Left ventricle myocardium inferior (tissue), 1 donor: ENCODE measurements around the gene PLGRKT. TPM values are rescaled to one million over a fixed set of nuclear protein-coding genes. Genes with fewer than 3 reads are reported as not detected.

ENCODE experiments used
- DNase-seq: peaks from one replicate; pipeline ENCODE4 v3.0.0-alpha.2; 2020
- H3K27ac ChIP-seq: fragments of 200-600 bp; replicated peaks from 2 replicates; pipeline ENCODE4 v1.8.0; 2021
- H3K27me3 ChIP-seq: fragments of 200-600 bp; 2 replicates; pipeline ENCODE4 v1.8.0; 2021; ENCODE audit warnings: low read depth
- H3K36me3 ChIP-seq: fragments of 200-600 bp; 2 replicates; pipeline ENCODE4 v1.8.0; 2021
- H3K4me1 ChIP-seq: fragments of 200-600 bp; 2 replicates; pipeline ENCODE4 v1.8.0; 2021
- H3K4me3 ChIP-seq: fragments of 200-600 bp; 2 replicates; pipeline ENCODE4 v1.8.0; 2021; ENCODE audit warnings: mild to moderate bottlenecking, moderate library complexity
- H3K9me3 ChIP-seq: fragments of 200-600 bp; replicated peaks from 2 replicates; pipeline ENCODE4 v1.8.0; 2021
- intact Hi-C: fragments of 100-400 bp; cut with micrococcal nuclease; formaldehyde crosslinking; loops from one replicate; pipeline ENCODE4 v1.11.0; 2022
- total RNA-seq: library from RNA; stranded (reverse); fragmentation: NEBNext Ultra II Directional; extraction: Animal tissue kit (Norgen Biotek cat#: 25700); gene quantifications from one replicate; pipeline ENCODE4 v1.2.1, GENCODE V29; 2021
- TF ChIP-seq, protein P1 (sequence below): fragments of 200-600 bp; IDR thresholded peaks from 2 replicates; pipeline ENCODE4 v1.8.0; 2021; ENCODE audit warnings: antibody characterized with exemption, mild to moderate bottlenecking, borderline replicate concordance
- donor health status: DM: no; HTN: yes; CAD: no; lungs with severe emphysema.

PLGRKT gene
- total RNA-seq, 1 donor from 2014 or later = 34.3 TPM

DNA sequence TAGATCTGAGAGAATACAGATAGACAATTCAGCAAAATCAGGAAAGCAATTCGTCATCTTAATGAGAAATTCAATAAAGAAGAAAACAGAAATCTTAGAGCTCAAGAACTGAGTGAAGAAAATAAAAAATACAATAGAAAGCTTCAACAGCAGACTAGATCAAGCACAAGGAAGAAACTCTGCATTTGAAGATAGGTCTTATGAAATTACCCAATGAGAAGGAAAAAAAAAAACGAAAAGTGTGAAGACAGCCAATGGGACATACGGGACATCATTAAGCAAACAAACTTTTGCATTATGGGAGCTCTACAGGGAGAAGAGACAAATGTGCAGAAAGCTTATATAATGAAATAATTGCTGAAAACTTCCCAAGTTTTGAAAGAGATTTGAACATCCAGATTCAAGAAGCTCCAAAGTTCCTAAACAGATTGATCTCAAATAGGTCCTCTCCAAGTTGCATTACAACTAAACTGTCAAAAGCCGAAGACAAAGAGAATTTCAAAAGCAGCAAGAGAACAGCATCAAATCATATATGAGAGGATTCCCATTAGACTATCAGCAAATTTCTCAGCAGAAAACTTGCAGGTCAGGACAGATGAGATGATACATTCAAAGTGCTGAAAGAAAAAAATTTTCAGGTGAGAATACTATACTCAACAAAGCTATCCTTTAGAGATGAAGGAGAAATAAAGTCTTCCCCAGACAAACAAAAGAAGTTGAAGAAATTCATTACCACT, 122.4 kb downstream of the PLGRKT start:
- intact Hi-C loops = no loop called here
- no peaks in the 10 kb centered on the region for H3K36me3 ChIP-seq
- H3K27ac ChIP-seq = no peak overlapping the region
- H3K9me3 ChIP-seq = peaks cover 41% of the 10 kb centered on the region
- H3K4me3 ChIP-seq = no peak overlapping the region
- DNase-seq = no peak
- H3K27me3 ChIP-seq = peaks cover 9% of the 10 kb centered on the region
- TF ChIP-seq, protein P1, sequence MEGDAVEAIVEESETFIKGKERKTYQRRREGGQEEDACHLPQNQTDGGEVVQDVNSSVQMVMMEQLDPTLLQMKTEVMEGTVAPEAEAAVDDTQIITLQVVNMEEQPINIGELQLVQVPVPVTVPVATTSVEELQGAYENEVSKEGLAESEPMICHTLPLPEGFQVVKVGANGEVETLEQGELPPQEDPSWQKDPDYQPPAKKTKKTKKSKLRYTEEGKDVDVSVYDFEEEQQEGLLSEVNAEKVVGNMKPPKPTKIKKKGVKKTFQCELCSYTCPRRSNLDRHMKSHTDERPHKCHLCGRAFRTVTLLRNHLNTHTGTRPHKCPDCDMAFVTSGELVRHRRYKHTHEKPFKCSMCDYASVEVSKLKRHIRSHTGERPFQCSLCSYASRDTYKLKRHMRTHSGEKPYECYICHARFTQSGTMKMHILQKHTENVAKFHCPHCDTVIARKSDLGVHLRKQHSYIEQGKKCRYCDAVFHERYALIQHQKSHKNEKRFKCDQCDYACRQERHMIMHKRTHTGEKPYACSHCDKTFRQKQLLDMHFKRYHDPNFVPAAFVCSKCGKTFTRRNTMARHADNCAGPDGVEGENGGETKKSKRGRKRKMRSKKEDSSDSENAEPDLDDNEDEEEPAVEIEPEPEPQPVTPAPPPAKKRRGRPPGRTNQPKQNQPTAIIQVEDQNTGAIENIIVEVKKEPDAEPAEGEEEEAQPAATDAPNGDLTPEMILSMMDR = no peak
- no peaks in the 10 kb centered on the region for H3K4me1 ChIP-seq

DNA sequence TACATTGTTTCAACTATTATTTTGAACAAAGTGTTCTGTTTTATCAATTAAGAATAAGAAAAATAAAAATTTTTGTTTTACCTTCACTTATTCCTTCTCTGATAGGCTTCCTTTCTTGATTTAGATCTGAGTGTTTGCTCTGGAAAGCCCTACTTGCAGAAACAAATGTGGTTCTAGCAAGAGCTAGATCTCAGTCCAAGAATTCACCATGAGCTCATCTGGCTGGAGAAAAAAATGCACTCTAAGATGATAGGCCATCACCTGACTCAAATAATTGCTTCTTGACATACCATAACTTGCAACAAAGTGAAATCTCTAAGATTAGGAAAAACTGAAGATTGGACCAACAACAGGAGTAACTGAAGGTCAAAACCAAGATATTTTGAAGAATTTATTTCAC, 126.9 kb downstream of the PLGRKT start:
- peaks cover 25% of the 10 kb centered on the region for H3K9me3 ChIP-seq
- H3K27ac ChIP-seq = no peak overlapping the region
- peaks cover 15% of the 10 kb centered on the region for H3K27me3 ChIP-seq
- TF ChIP-seq, protein P1 = no peak
- intact Hi-C loops = no loop called here
- no peak overlapping the region for H3K4me3 ChIP-seq
- DNase-seq = no peak
- H3K36me3 ChIP-seq = no peaks in the 10 kb centered on the region
- H3K4me1 ChIP-seq = no peaks in the 10 kb centered on the region

Other genes starting within 250 kb of the PLGRKT start
- gene INSL4, start 206.5 kb downstream of the PLGRKT start, total RNA-seq = not detected
- gene RLN2, start 133.2 kb downstream of the PLGRKT start, total RNA-seq = 0.44 TPM
- not detected for gene RLN1, start 98.0 kb downstream of the PLGRKT start, total RNA-seq
- 14.7 TPM for gene CD274, start 12.6 kb upstream of the PLGRKT start, total RNA-seq
- 2.0 TPM for gene PDCD1LG2, start 72.6 kb upstream of the PLGRKT start, total RNA-seq
- gene RIC1, start 191.2 kb upstream of the PLGRKT start, total RNA-seq = 7.1 TPM